ENCODE measurements around the gene PPP1R9B.

PPP1R9B gene

DNA sequence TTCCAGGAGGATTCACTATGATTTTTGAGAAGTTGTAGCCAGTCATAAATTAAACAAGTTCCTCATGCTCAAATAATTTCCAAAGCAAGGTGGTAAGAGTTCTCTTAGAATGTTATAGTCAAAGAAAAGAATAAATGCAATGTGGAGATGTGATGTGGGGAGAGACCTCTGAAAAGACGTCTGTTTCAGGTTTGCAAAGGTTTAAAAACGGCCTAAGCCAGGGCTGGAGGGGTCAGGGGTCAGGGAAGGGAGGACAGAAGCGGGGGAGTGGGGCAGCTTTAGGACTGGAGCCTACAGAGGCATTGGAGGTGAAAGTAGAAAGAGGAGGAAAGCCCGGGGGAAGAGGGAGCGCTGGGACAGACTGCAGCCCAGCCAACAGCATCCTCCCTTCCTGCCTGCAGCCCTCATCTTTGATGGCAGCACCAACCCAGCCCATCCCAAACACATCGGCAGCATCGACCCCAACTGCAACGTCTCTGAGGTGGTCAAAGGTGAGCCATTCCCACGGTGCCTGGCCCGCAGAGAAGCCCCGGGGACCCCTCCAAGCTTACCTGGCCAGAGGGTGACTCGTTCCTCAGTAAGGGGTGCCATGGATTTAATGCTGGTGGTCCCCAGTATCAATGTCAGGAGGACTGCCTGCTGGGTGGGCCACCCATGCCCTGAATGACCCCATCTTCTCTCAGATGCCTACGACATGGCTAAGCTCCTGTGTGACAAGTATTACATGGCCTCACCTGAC, 43.9 kb downstream of the PPP1R9B start:
- no peak for DNase-seq (ENCODE audit: low read depth in 2 of 2)

DNA sequence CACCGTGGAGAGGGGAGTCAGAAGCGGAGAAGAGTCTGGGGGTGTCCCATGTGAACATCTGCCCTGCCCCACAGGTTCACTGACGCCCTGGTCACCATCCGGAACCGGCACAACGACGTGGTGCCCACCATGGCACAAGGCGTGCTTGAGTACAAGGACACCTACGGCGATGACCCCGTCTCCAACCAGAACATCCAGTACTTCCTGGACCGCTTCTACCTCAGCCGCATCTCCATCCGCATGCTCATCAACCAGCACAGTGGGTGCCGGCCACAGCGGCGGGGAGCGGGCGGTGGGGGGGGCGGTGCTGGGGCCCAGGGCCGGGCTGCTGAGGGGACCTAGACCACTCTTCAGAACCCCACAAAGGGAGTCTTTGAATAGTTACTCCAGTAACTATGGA, 44.7 kb downstream of the PPP1R9B start:
- DNase-seq (ENCODE audit: low read depth in 2 of 2) = no peak

DNA sequence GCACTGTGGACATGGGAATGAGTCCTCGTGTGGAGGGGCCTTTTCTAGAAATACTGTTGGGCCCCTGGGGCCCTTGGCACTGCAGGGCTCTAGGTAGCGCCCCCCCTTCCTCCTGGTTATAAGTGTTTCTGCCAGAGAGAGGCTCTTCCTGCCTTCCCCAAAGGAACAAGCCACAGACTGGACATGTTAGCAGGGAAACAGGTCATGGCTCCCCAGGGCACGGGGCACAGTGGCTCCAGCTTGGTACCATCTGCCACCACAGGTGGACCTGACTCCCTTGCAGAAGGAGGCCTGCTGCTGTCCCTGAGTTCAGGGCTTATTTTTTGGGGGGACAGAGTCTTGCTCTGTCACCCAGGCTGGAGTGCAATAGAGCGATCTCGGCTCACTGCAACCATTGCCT, 46.5 kb downstream of the PPP1R9B start:
- no peak for DNase-seq (ENCODE audit: low read depth in 2 of 2)

DNA sequence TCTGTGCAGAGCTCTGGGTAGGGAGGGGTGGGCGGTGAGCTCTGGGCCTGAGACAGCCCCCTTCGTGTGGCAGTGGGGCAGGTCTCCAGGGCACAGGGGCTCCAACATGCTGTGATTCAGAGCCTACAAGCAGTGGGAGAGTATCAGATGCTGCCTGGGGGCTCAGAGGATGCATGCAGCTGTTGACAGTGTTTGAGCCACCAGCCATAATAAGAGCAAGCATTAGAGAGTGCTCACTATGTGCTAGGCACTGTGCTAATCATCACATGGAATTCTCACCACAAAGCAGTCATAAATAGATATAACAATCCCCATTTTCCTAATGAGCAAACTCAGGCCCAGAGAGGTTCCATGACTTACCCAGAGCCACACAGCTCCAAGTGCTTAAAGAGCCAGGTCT, 47.2 kb downstream of the PPP1R9B start:
- no peak for DNase-seq (ENCODE audit: low read depth in 2 of 2)

DNA sequence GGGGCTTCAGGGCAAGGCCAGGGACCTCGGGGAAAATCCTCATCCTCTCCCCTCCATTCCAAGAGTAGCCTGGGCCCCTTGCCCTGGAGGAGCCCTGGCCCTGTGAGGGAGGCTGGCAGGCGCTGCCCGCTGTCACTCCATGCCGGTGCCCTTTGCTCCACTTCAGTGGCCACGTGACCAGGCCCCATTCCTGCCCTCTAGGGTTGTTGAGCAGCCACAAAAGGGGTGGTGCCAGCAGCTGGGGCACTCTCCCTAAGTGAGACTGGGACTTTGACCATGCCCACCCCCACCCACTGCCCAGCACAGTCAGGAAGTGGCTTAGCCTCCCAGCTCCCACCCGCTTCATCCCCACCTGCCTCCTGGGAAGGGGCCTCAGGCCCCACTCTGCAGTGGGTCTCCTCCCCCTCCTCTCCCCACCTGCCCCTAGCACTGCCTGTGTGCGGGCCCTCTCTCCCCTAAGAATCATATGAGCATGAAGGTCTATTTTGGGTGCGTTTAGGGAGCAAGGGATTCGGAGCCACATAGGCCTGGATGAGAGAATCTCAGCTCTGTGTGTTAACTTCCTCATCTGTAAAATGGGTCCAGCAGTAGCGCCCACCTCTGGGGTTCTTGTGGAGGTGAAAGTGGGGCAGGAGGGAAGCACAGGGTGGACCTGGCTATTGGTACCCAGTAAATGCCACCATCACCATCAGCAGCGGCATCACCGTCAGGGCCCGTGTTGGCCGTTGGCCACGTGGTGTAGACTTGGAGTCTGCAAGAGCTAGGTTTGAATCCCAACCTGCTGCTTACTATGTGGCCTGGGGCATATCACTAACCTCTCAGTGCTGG, 48.1 kb downstream of the PPP1R9B start:
- DNase-seq (ENCODE audit: low read depth in 2 of 2) = no peak

DNA sequence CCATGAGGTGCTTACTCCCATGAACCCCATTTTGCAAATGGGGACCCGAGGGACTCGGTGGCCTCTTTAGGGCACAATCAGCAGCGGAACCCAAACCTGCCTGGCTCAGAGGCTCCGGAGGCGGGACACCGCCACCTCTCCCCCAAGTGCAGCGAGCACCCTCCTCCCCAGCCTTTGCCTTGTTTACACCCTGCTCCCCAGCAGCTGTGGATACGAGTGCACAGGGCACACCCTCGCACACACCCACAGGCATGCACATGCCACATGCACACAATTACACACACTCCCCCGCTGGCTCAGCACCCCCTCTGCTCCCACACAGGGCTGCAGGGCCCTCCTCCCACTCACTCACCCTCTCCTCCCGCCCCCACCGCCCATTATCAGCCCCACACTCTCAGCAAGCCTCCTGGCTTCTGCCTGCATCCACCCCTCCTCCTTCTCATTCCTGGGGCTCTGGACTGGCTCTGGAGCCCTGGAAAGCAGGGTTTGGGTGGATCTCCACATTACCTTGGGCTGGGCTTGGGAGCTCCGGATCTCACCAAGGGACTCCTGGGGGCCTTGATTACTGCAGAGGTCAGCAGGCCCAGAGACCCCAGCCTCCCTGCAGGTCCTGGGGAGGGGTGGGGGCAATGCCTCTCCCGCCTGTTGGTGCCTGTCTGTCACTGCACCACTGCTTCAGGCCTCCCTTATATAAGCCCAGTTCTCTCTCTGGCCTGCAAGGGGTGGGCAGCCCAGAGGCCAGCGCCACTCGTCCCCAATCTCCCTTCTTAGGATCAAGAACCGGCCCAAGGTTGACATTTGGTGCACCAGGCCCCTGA, 48.9 kb downstream of the PPP1R9B start:
- DNase-seq (ENCODE audit: low read depth in 2 of 2) = no peak

DNA sequence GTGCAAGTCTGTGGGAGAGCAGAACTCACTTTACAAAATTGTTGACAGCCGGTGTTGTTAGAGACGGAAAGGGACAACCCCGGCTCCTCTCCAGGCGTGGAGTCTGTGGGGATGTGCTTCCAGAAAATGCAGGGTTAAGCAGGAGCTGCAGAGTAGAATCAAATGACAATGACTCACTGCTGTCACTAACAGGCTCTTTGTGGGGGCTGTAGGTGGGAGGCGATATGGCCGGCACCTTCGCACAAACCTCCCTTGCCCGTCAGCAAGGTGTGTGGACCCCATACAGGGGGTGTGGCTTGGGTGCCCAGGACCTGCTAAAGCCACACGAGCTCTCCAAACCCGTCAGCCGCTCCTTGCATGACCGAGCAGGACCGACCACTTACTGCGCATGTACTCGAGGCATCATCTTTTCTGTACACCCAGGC, 49.5 kb downstream of the PPP1R9B start:
- DNase-seq (ENCODE audit: low read depth in 2 of 2) = no peak

DNA sequence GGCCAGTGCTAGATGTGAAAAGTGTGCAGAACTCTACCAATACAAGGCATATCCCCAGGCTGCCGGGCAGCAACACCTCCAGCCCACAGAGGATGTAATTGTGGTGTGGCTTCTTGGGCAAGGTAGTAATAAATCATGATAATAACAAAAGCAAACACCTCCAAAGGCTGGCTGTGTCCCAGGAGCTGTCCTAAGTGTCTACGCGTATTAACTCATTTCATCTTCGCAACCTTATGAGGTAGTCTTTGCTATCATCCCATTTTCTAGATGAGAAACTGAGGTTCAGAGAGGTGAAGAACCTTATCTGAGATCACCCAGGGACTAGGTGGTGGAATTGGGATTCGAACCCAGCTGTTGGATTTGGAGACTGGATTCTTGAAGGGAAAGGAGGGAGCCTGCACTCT, 50.0 kb downstream of the PPP1R9B start:
- no peak for DNase-seq (ENCODE audit: low read depth in 2 of 2)

DNA sequence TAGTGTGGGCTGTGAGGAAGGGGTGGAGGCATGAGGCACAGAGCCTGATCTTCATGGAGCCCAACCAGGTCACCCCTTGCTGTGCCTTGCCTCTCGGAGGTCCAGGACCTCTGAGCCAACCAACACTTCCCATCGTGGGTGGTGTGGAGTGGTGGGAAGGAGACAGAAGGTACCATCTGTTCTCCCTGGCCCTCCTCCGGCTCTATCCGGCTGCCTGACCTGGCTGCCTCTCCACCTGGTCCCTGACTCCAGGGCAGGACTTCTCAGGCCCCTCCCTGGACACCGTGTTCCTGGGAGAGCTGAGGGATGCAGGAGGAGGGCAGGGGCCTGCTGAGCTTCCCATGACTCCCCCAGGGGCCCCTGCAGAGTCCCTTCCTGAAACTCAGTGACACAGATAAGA, 51.5 kb downstream of the PPP1R9B start:
- DNase-seq (ENCODE audit: low read depth in 2 of 2) = no peak

DNA sequence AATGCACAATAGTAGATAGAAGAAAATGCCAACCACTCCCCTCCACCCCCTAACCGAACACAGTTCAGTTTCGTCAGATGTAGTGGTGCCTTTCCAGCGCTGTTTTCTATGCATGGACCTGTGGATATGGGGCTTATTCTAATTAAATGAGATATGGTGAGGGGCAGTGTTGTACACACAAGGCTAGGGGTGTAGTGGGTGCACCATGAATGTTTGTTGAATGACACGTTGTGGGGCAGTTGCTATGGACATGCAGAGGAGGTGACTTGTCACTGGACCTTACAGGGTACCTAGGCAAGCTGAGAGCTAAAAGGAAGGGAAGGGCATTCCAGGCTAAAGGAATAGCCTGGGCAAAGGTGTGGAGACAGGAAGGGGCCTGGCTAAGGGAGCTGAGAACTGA, 51.9 kb downstream of the PPP1R9B start:
- no peak for DNase-seq (ENCODE audit: low read depth in 2 of 2)

DNA sequence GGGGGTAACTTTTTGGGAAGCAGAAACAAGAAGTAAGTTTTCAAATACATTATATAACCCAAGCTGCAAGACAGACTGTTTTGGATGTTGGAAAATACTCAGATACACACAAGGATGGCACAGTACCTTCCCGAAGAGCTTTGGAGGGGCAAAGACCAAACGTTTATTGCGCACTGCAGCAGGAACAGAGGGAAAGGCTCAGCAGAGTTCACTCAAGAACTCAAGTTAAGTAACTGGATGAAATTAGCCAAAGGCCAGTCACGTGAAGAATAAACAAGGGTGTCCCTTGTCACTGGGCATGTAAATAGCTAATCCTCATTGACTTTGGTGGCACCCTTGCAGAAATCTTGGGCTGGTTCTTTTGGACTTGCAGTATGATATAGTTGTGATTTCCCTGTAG, 52.6 kb downstream of the PPP1R9B start:
- DNase-seq (ENCODE audit: low read depth in 2 of 2) = no peak

DNA sequence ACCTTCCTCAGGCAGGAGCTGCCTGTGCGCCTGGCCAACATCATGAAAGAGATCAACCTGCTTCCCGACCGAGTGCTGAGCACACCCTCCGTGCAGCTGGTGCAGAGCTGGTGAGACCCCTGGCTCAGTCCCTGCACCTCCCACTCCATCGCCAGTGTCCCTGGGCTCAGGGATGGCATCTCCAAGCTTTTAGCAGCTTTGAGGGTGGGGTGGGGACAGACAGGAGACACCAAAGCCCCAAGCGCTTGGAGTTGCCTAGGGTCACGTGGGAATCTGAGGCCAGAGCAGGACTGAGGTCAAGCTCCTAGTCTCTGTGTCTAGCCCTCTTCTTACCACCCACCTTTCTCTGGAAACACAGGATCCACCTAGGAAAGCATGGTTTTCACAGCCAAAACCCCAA, 53.0 kb downstream of the PPP1R9B start:
- DNase-seq (ENCODE audit: low read depth in 2 of 2) = no peak

DNA sequence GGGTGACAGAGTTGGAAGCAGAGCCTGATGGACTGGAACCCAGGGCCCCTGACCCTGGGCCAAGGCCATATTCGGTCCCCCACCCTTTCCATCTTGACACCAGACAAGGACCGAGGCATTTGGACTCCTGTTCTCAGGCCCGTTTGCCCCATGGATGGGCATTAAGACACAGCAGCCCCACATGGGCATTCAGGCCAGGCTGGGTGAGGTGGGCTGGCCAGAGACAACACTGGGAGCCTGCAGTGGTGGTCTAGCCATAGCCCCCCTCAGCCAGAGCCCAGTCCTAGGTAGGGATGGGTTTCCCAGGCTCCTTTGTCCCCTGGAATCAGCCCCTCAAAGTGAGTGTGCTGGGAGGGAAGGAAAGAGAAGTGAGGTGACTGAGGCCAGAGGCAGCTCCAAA, 53.7 kb downstream of the PPP1R9B start:
- no peak for DNase-seq (ENCODE audit: low read depth in 2 of 2)

DNA sequence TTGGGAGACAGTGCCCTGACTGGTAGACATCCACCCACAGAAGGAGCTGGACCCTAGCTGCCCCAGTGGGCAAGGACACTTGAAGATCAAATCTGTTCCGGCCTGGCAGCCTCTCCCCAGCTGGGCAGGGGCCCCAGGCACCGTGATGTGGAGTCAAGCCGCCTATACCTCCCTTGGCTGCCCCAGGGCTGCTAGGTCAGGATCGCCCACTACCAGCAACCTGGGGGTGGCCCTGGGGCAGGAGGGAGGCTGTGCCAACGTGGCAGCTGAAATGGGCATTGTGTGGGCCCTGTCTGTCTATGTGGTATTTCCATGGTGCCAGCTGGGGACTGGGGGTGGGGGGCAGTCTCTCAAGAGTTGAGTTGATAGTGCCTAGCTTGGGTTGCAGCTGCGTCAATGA, 54.4 kb downstream of the PPP1R9B start:
- no peak for DNase-seq (ENCODE audit: low read depth in 2 of 2)

DNA sequence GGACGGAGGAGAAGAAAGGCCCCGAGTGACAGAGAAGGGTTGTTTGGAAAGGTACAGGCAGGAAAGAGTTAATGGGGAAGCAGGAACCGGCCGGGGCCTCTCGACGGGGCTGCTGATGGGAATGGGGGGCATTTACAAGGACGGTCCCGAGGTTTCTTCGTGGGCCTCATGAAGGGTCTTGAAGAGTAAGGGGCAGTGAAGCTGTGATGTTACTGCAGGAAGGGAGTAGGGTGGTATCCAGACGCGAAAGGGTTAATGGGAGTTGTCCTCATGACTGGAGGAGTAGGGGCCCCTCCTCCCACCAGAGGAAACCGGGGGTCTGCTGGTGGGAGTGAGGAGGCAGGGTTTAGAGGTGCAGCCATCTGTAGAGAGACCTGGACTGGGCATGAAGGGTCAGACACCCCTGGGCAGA, 54.8 kb downstream of the PPP1R9B start:
- no peak for DNase-seq (ENCODE audit: low read depth in 2 of 2)

DNA sequence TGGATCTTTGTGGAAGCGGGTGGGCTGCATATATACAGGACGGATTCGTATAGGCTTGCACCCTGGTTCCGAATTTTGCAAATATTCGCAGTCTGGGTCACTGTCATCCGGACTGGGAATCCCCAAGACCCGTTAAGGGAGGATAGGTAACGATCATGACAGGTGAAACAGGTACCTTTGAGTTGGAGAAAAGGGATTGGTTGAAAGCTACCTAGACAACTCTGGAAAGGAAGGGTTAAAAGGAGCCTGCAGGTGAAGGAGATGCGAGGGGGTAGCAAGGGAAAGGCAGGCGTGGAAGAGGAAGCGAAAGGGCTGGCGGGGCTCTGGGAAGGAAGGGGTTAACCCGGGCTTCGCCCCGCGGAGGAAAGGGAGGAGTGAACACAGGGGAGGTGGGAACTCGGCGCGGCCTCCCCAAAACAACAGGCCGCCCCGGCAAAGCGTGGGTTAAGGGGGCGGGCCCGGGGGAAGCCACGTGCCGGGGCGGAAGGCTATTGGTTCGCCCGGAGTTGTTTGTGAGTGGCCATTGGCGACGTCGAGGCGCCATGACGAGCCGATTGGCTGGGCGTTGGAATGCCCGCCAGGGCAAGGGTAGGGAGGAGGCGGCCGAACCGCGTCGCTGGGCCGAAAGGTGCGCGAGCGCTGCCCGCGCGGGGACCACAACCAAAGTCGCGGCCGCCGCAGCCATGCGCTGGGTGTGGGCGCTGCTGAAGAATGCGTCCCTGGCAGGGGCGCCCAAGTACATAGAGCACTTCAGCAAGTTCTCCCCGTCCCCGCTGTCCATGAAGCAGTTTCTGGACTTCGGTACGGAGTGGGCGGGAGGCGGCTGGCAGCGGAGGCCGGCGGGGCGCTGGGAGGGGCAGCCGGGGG, 55.5 kb downstream of the PPP1R9B start, which contains the start of gene PDK2:
Gene PDK2, plus strand, starts transcription at position 599 of the 867 bp plus-strand sequence. Its CDS starts 85 bp downstream, at position 684.
- peak; percentile 88 to 93 for DNase-seq (ENCODE audit: low read depth in 2 of 2)

DNA sequence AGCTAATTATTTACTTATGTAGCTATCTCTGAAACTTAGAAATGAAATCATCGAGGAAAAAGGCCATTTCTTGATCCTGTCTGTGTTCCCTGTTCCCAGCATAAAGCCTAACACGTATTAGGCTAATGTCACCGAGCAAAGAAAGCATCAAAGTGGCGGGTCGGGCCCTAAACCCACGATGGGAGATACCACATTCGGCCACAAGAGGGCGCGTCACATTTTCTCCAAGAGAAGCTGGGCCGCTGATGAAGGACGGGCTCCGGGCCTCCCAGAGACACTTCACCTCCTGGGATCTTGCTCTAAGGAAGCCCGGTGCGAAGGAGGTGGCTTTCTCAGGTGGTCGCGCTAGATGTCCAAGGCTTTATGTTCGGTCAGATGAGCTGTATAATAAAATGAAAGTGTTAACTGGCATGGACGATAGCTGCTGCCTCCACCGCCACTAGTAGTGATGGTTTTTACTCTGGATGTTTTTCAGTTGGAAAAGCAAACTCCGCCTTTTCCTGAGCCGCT, 56.2 kb downstream of the PPP1R9B start:
- peak; percentile 83 for DNase-seq (ENCODE audit: low read depth in 2 of 2)

DNA sequence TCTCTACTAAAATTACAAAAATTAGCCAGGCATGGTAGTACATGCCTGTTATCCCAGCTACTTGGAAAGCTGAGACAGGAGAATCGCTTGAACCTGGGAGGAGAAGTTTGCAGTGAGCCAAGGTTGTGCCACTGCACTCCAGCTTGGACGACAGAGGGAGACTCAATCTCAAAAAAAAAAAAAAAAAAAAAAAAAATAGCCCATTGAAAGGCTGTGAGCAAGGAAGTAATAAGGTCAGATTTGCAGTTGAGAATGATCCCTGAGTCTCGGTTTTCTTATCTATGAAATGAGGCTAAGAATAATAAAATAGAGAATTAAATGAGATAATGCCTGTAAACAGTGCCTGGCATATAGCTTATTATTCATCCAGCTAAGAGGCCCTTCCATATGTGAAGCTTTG, 56.7 kb downstream of the PPP1R9B start:
- DNase-seq (ENCODE audit: low read depth in 2 of 2) = no peak

DNA sequence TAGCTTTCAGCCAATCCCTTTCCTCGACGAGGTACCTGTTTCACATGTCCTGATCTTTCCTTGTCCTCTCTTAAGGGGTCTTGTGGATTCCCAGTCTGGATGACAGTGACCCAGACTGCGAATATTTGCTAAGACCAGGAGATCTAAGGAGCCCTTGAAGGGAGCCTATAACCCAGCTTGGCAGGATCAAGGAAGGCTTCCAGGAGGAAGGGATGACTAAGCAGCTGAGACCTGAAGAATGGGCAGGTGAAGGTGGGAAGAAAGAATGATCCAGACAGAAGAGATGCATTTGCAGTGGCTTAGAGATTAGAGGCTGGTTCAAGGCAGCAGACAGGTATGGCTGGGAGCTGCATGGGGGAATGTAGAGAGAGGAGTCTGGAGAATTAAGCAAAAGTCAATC, 57.2 kb downstream of the PPP1R9B start:
- no peak for DNase-seq (ENCODE audit: low read depth in 2 of 2)

DNA sequence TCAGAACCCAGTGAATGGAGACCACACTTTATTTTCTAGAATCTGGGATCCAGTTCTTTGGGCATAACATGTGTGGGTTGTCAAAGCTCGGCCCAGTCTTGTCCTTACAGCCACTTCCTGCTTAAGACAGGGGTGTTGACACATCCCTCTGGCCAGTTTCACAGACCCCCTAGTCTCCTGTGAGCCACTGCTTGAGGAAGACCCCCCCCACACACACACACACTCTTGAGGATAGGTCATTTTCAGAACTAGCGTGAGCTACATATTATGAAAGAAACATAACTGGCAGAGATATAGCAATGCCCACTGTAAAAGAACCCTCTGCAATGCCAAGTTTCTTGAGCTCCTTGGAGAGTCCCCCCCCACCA, 58.6 kb downstream of the PPP1R9B start:
- DNase-seq (ENCODE audit: low read depth in 2 of 2) = no peak

All from stimulated activated CD8-positive, alpha-beta memory T cell treated with anti-CD3 and anti-CD28 coated beads, Interleukin-2, amount 100 ng/mL, for 1 hour (primary cell).